HG03066 (cell line): ENCODE measurements around the gene IGSF9.

Source experiments
- ATAC-seq: cut with Tn5 transposase; IDR thresholded peaks from one replicate; pipeline ENCODE4 v1.9.1; 2021; ENCODE audit warnings: low read depth; ENCODE audit not compliant: unreplicated experiment

Gene IGSF9

GRCh38 chr1:159922511-159923202 lies 22.8 kb downstream of the IGSF9 start:
- ATAC-seq: no peak

DNA sequence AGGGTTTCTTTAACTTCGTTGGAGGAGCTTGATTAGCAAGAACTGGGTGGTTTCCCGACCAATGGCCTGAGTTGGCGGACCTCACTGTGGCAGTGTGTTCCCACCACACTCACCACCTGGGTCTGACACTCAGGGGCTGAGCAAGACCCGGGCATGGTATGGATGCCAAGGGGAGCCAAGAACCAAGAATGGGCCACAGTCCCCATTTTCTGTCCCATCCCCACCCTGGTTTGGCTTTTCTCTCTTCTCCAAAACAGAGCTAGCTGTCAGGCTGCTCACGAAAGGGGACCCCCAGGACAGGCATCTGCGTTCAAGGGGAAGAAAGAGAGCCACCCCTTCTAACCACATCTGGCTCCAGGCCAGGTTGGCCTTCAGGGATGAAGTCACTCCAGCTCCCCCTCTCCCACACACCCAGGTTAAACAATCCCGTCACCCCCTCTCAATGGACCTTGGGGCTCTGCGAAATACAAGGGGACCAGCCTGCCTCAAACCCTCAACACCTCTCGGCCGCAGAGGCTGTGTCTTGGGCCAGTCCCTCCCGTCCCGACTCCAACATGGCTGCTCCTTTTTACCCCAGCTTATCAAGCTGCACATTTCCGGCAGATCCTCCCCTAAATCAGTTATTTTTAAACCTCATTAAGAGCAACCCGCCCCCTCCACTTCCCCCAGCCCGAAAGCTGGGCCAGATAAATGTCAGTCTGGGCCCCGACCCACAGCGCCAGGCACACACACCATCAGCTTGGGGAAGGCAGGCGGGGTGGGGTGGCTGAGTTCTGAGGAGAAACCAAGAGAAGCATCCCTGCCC lies 23.5 kb downstream of the IGSF9 start:
- no peak for ATAC-seq

GRCh38 chr1:159921251-159921650 lies 24.2 kb downstream of the IGSF9 start:
- no peak for ATAC-seq

GRCh38 chr1:159920651-159921050 lies 24.8 kb downstream of the IGSF9 start:
- ATAC-seq: no peak

DNA sequence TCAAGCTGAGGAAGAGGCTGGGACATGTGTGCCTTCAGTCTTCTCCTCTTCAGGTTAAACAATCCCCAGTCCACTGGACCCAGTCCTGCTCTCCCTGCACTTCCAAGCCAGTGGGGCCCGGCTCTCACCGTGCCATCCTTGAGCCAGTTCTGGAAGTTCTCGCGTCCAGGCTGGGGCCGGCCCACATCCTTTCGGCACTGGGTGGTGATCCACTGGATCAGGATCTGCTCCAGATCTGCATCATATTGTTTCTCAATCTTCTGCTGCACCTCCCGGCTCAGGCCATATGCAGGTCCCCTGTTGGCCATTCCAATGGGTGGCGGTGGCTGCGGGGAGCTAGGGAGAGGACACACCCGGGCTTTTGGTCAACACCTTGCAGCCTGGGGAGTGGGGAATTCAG lies 25.2 kb downstream of the IGSF9 start:
- no peak for ATAC-seq

DNA sequence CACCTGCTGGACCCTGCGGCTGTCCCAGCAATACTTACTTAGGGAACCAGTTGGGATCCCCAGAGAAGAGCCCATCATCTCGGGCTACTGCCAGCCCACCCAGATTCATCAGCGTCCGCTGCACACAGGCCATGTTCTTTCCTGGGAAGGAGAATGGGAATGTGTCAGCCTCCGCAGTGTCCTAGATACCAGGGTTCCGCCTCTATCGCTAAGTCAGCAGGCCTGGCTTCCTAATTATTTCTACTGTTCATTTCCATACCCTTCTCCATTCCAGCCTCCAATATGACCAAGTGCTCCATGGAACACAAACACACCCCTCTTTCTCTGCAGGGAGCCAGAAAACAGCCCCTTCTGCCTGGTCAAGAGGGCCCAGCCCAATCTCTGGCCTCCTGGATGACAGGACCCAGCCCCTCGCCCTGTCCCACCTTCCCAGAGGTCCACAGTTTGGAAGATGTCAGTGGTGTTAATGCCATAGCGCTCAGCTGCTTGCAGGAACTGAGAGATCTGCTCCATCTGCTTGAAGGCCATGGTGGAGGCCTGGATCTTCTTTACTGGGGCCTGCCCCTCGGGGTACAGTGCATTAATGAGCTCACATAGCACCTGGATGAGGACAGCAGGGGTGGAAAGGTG lies 26.1 kb downstream of the IGSF9 start:
- no peak for ATAC-seq

GRCh38 chr1:159918352-159919200 lies 26.8 kb downstream of the IGSF9 start:
- no peak for ATAC-seq

DNA sequence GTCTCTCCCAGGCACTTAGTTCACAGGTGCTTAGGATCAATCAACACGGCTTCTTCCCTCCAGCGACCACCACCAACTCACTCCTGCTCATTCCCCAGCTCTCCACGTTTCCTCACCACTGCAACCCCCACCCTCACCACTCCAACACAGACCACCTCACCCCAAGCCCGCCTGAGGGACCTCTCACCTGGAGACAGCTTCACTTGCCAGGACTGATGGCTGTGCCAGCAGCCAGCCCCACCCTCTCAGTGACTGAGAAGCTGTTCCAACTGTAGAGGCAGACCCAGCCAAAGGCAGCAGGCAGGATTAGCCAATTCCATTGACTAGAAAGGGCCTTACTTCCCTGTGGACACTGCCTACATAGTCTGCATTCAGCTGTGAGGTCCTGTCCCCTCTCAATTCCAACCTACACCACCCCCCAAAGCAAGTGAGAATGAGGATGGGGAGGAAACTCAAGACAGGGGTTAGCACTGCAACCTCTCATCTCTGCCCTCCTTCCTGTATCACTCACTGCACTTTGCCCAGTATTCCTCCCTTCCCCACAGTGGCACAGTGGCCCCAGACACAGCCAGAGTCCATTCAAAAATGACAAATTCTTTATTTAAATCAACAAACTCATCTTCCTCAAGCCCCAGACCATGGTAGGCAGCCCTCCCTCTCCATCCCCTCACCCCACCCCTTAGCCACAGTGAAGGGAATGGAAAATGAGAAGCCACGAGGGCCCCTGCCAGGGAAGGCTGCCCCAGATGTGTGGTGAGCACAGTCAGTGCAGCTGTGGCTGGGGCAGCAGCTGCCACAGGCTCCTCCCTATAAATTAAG lies 27.7 kb downstream of the IGSF9 start:
- ATAC-seq: no peak

GRCh38 chr1:159916242-159917051 lies 29.0 kb downstream of the IGSF9 start:
- no peak for ATAC-seq

- ATAC-seq: no peak
Measured at GRCh38 chr1:159915571-159916241, 29.7 kb downstream of the IGSF9 start.

- no peak for ATAC-seq
Measured at GRCh38 chr1:159914252-159915018, 31.0 kb downstream of the IGSF9 start.

DNA sequence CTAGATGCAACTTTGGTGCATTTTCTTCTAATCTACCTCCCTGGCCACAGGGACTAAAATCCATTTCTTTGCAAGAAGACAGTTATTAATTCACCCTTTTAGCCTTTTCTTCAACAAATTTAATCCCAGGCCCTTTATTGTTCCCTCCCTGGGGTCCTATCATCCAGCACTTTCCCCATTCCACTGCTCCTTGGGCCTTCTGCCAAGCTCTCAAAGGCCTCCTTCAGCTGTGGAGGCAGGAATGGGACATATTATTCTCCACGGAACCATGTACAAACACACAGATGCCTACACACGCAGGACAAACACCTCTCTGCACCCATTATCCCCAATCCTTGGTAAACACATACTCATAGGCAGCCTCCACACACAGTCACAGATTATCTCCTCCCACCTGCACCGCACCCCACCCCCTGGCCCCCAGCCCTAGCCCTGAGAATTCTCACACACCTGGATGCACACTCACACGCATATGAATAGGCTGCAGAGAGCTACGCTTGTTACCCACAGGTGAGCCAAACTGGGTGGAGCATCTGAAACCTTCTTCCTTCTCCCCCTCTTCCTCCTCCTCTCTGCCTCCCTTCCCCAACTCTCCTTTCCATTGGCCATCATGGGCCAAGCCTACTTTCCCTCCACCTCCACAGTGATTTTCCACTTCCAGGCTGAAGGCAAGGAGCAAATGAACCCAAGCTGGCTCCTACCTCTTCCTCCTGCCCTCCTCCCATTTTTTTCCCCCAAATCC lies 31.8 kb downstream of the IGSF9 start:
- ATAC-seq: no peak

- no peak for ATAC-seq
Measured at GRCh38 chr1:159911326-159912070, 33.9 kb downstream of the IGSF9 start.

DNA sequence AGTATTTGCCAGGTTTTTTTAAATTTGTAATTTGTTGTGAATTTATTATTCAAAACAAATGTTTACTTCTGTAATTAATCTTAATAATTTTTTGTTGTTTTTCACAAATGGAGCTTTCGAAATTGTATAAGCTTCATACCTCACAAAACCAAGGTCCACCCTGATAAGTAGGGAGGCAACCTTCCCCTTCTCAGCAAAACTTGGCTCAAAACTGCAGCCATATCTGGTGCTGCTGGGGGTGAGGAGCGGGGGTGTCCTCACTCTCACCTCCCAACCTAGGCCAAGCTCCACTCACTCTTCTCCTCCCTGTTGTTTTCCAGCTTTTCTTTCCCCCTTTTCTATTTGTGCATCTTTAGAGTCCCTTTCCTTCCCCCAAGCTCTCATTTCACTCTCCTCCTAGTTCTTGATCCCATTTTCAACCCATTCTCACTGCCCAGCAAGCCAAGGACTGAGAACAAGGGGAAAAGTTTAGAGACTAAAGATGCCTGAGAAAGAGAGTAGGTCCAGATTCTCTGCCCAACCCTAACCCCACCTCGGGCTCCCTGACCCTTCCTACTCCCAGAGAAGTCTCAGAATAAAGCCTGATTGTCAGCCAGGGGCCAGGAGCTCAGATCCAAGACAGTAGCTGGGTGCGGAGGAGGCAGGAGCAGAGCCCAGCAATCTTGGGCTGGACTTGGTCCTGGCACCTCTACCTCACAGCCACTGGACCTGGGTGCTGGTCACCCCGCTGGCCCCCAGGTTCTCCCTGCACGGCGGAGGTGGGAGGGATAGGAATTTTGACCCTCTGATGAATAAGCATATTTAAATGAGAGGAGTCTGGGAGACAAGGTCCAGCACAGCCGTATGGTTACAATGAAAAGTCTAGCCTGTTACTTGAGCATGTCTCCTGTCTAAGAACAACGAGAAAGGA lies 37.1 kb downstream of the IGSF9 start:
- ATAC-seq: no peak

DNA sequence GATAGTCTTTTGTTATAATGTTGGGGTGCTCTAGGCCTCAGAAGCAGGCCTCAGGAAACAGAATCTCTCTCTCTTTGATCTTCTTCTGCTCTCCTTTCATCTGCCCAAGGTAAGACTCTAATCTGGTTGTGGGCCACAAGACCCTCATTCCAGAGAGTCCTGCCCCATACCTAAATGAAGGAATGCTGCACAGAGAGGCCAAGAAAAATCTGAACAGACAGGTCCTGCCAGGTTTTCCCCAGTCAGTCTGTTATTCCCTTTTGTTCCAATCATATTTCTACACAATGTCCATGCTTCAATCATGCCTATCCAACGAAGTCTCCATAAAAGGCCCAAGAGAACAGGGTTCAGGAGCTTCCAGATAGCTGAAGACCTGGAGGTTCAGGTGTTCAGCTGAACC lies 38.5 kb downstream of the IGSF9 start:
- no peak for ATAC-seq
